Muscle layer of duodenum (tissue), 2 donors: ENCODE measurements around the gene CCNQ.
"Not testable (repeated sequence)": the region's sequence is repeated elsewhere in the genome, so short reads cannot be mapped to it uniquely, and the experiment has no call there.

Source experiments
- H3K27ac ChIP-seq: one replicate; pipeline ENCODE4 v1.7.0; 2013; ENCODE audit warnings: mild to moderate bottlenecking, low read length
- H3K27me3 ChIP-seq: one replicate; pipeline ENCODE4 v1.7.0; 2013; ENCODE audit warnings: low read depth, mild to moderate bottlenecking, control low read depth, low read length
- H3K36me3 ChIP-seq, 2 donors: one replicate each; pipeline ENCODE4 v1.7.0; 2013; ENCODE audit warnings: low read length in 2 of 2, control low read depth in 1 of 2, mild to moderate bottlenecking in 1 of 2; ENCODE audit not compliant: insufficient read depth in 2 of 2, control insufficient read depth in 1 of 2
- H3K4me1 ChIP-seq, 2 donors: one replicate each; pipeline ENCODE4 v1.7.0; 2013; ENCODE audit warnings: low read length in 2 of 2, mild to moderate bottlenecking in 2 of 2, control low read depth in 1 of 2, moderate library complexity in 1 of 2; ENCODE audit not compliant: insufficient read depth in 2 of 2, control insufficient read depth in 1 of 2
- H3K4me3 ChIP-seq, 2 donors: one replicate each; pipeline ENCODE4 v1.7.0; 2013; ENCODE audit warnings: low read length in 2 of 2, low read depth in 1 of 2, mild to moderate bottlenecking in 1 of 2
- H3K9me3 ChIP-seq, 2 donors: one replicate each; pipeline ENCODE4 v1.7.0; 2013; ENCODE audit warnings: low read length in 2 of 2, control low read depth in 1 of 2, mild to moderate bottlenecking in 1 of 2; ENCODE audit not compliant: control insufficient read depth in 1 of 2
- donor health status: healthy.

Gene CCNQ

DNA sequence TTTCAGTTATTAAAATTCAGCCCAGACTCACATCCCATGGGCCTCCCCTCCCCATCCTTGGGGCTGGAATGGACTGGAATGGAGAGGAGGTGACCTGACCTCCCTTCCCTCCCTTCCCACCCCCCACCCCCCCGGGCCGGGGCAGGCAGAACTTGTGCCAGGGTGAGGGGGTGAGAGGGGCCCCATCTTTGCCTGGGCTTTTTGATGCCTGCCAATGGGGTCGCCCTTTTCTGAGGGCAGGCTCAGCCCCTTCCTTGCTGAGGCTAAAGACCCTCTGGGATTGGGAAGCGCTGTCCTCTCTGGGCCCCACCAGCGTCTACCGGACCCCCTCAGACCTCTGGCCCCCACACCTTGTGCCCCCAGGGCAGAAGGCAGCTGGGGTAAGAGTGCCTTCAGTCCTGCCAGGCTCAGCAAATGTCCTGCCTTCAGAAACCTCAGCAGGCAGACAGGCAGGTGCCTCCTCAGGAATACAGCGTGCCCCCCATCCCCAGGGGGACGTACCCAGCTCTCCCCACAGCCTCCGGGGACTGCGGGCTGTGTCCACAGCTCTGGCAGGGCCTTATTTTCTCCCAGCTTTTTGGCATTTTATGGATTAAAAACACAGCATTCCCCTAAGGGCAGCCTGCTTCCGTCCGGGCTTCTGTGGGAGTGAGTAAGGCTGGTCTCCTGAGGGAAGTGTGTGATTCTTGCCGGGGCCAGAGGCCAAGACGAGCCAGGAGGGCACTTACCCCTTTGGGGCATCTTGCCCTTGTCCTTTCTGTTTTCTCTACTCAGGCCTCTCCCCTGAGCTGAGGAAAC, 12.6 kb upstream of the CCNQ start:
- Histone ChIP-seq H3K27ac (no peak overlapping the region), H3K4me3 (no peak overlapping the region), H3K36me3 (no peaks in the 10 kb centered on the region), H3K9me3 (no peaks in the 10 kb centered on the region), H3K4me1 (peaks cover 0 to 5% of the 10 kb centered on the region in 2 donors), H3K27me3 (no peaks in the 10 kb centered on the region)

DNA sequence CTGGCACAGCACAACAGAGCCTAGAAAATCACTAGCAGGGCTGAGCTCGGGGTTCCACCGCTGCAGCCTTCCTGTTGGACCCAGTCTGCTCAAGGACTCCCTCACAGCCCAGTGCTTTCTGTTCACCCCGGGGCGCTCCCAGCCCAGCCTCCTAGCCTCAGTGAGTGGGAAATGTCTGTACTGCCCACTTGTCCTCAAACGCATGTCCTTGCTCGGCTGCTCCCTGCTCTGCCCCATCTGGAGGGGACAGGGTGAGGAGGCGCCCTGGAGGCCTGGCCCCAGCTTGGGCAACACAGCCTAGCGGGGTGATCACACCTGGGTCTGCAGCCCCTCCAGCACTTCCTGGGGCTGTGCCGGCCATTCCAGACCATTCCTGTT, 11.9 kb upstream of the CCNQ start:
- no peak overlapping the region for H3K4me3 ChIP-seq
- H3K9me3 ChIP-seq = no peaks in the 10 kb centered on the region
- H3K36me3 ChIP-seq = no peaks in the 10 kb centered on the region
- no peaks in the 10 kb centered on the region for H3K27me3 ChIP-seq
- H3K27ac ChIP-seq = no peak overlapping the region
- peaks cover 0 to 5% of the 10 kb centered on the region in 2 donors for H3K4me1 ChIP-seq

DNA sequence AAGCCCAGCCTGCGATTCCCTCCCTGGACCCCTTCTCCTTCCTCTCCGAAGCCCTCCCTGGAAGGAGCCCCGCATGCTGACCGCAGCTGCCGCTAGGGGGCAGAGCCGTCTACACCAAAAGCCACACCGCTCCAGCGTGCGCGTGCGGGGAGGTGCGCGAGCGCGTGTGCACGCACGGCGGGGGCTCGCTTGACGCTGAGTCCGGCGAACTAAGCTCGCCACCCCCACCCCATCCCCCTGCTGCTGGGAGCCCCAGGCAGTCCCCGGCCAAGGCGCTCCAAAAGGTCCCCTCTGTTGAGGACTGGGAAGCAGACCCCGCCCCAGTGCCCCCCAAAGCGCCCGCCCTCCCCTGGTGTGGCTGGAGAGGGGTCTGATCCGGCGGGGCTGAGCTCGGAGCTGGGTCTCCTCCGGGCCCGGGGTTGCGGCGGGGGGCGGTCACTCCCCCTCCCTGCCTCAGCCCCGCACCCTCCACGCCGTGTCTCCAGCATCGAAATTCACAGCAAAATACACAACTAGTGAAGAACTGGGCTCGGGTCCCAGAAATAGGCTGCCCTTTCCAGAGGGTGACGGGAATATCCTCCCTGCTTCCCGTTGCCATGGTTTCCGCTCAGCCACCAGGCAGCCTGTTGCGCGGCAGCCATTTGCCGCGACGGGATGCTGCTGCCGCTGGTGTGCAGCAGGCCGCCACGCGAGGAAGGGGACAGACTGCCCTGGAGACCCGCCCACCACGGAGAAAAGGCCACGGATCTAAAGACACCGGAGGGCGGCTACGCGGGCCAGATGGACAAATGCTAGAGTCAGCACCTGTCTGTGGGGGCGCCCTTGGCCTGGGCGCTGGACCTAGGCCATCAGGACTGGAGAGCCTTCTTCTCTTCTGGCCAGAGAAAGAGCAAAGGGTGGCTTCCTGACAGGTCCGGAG, 11.2 kb upstream of the CCNQ start:
- Histone ChIP-seq H3K4me3 (peak overlapping the region in 1 of 2 donors; percentile 47), H3K36me3 (no peaks in the 10 kb centered on the region), H3K9me3 (no peaks in the 10 kb centered on the region), H3K27ac (no peak overlapping the region), H3K27me3 (no peaks in the 10 kb centered on the region), H3K4me1 (peaks cover 0 to 5% of the 10 kb centered on the region in 2 donors)

DNA sequence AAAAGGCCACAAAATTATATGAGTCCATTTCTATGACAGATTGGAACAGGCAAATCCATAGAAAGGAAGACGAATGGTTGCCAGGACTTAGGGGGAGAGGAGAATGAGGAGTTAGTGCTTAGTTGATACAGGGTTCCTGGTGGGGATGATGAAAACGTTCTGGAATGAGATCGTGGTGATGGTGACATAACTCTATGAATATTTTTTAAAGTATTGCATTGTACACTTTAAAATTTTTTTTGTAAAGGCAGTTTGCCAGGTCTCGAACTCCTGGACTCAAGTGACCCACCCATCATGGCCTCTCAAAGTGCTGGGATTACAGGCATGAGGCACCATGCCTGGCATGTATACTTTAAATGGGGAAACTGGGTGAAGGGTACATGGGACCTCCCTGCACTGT, 9.9 kb upstream of the CCNQ start:
- H3K4me1 ChIP-seq = peaks cover 0 to 5% of the 10 kb centered on the region in 2 donors
- H3K9me3 ChIP-seq = no peaks in the 10 kb centered on the region
- no peaks in the 10 kb centered on the region for H3K27me3 ChIP-seq
- H3K4me3 ChIP-seq = no peak overlapping the region
- no peak overlapping the region for H3K27ac ChIP-seq
- no peaks in the 10 kb centered on the region for H3K36me3 ChIP-seq

DNA sequence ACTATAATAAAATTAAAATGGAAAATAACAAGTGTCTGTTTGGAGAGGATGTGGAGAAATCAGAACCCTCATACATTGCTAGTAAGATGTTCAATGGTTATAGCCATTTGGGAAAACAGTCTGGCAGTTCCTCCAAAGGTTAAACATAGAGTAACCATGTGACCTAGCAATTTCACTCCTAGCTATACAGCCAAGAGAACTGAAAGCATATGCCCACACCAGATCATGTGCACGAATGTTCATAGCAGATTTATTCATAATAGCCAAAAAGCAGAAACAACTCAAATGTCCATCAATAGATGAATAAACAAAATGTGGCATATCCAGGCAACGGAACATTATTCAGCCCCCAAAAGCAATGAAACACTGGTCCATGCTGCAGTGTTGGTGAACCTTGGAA, 9.4 kb upstream of the CCNQ start:
- no peaks in the 10 kb centered on the region for H3K36me3 ChIP-seq
- H3K4me1 ChIP-seq = peaks cover 0 to 5% of the 10 kb centered on the region in 2 donors
- no peak overlapping the region for H3K27ac ChIP-seq
- H3K9me3 ChIP-seq = no peaks in the 10 kb centered on the region
- no peaks in the 10 kb centered on the region for H3K27me3 ChIP-seq
- H3K4me3 ChIP-seq = no peak overlapping the region

DNA sequence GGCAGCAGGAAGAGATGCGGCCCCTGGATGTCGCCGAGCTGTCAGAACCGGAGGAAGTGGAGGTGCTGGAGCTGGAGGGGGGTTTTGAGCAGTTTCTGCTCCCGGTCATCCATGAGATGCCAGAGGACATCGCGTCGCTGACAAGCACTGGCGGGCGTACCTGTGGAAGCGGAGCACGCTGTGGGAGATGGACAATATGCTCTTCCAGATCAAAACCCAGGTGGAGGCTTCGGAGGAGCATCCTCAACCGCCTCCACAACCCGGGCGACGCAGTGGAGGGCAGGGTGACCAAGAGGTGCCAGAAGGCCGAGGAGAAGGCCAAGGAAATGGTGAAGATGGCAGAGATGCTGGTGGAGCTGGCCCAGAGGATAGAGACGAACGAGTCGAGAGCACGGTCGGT, 7.6 kb upstream of the CCNQ start:
- no peaks in the 10 kb centered on the region for H3K36me3 ChIP-seq
- peaks cover 0 to 5% of the 10 kb centered on the region in 2 donors for H3K4me1 ChIP-seq
- H3K27me3 ChIP-seq = no peaks in the 10 kb centered on the region
- H3K27ac ChIP-seq = no peak overlapping the region
- no peak overlapping the region for H3K4me3 ChIP-seq
- H3K9me3 ChIP-seq = no peaks in the 10 kb centered on the region

DNA sequence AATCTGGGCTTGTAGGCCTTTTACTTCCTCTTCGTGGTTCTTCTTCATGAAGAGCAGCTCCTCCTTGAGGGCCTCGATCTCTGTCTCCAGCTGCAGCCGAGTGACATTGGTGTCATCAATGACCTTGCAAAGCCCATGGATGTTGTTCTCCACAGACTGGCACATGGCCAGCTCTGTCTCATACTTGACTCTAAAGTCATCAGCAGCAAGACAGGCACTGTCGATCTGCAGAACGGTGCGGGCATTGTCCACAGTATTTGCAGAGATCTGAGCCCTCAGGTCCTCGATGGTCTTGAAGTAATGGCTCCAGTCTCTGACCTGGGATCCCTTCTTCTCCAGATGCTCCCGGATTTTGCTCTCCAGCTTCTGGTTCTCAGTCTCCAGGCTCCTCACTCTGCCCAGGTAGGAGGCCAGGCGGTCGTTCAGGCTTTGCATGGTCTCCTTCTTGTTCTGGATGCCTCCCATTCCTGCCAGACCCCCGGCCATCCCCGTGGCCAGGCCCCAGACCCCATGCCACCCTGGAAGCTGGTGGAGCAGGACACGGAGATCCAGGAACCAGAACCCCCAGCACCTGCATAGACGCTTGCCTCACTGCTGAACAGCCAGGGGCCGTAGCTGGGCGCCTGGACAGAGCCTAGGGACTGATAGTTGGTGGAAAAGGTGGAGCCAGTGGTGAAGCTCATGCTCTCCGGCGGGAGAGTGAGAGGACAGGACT, 5.9 kb upstream of the CCNQ start:
- H3K27ac ChIP-seq, H3K4me3 ChIP-seq, H3K9me3 ChIP-seq, H3K27me3 ChIP-seq, H3K36me3 ChIP-seq: not testable (repeated sequence)
- peaks cover 0 to 13% of the 10 kb centered on the region in 2 donors for H3K4me1 ChIP-seq

DNA sequence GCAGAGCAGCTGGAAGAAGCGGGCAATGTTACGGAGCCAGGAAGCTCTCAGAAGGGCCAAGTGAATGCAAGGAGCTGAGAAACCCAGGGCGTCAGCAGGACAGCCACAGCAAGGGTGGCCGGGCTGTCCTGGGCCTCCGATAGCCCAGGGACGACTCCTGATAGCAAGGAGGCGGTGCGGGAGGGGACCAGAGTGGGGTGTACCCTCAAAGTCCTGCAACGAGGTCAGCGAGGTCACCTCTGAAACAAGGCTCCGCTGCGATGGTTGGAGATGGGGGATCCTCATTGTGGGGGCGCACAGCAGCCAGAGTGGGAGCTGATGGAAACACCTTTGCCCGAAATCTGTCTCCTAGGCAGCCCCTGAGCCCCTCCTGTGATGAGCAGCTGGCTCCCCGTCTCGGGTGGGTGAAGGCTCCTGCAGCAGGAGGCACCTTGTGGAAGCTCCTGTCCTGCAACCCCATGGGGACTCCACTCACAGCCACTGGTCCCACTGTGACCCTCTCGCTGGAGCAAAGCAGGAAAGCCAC, 4.3 kb upstream of the CCNQ start:
- no peaks in the 10 kb centered on the region for H3K36me3 ChIP-seq
- H3K4me1 ChIP-seq = peaks cover 0 to 14% of the 10 kb centered on the region in 2 donors
- H3K27ac ChIP-seq = no peak overlapping the region
- H3K27me3 ChIP-seq = no peaks in the 10 kb centered on the region
- H3K9me3 ChIP-seq = no peaks in the 10 kb centered on the region
- H3K4me3 ChIP-seq = no peak overlapping the region

DNA sequence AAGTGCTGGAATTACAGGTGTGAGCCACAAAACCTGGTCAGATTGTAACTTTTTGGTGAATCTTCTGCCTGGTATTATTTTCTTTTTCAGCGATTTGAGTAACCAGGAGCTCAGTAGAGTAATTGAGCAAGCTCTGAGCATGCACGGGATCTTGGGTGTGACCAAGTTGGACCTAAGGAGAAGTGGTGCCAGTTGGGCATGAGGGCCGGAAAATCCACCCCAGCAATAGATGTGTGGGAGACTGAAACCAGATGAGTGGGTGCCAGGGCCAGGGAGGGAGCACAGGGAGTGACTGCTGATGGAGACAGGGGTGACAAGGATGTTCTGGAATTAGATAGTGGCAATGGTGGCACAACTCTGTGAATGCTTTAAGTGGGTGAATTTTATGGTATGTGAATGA, 3.7 kb upstream of the CCNQ start:
- Histone ChIP-seq H3K27ac (no peak overlapping the region), H3K36me3 (no peaks in the 10 kb centered on the region), H3K9me3 (no peaks in the 10 kb centered on the region), H3K27me3 (no peaks in the 10 kb centered on the region), H3K4me1 (peaks cover 0 to 14% of the 10 kb centered on the region in 2 donors), H3K4me3 (no peak overlapping the region)

DNA sequence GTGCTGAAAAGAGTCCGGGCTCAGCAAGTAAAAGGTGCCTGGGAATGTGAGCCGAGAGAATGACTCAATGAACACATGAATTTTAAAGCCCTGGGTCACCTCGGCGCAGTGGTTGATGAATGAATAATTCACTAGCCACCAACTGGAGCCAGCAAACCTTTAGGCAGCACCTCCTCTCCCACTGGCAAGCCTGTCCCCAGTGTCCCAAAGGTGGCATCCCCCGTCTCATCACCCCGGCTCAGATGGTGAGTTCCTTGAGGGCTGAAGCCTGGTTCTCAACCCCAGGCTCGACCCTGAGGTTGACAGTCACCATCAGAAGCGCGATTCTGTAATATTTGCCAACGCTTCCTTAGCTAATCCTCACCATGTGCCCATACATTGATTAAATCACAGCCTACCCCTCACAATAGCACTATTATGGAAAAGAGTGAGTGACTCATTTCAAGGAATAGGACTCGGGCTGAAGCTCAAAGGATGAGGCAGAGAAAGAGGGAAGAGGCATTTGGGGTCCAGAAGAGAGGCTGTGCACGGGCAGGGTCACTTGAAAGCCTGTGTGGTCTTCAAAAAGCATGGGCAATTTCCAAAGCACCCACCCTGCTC, 2.7 kb upstream of the CCNQ start:
- Histone ChIP-seq H3K36me3 (no peaks in the 10 kb centered on the region), H3K9me3 (no peaks in the 10 kb centered on the region), H3K4me3 (no peak overlapping the region), H3K27ac (no peak overlapping the region), H3K27me3 (no peaks in the 10 kb centered on the region), H3K4me1 (peaks cover 0 to 14% of the 10 kb centered on the region in 2 donors)
